Testis (tissue), 2 donors: ENCODE measurements around the gene SLC24A2.

Source experiments
- POLR2A ChIP-seq: fragments of 450-650 bp; IDR thresholded peaks from one replicate; pipeline ENCODE4 v1.6.1; 2017; ENCODE audit warnings: antibody characterized with exemption, mild to moderate bottlenecking, moderate library complexity
- TF ChIP-seq, protein P1 (sequence below), 3 experiments: fragments of 450-650 bp in 2 of 3; fragments of 200-600 bp in 1 of 3; sonication (generic) in 1 of 3; IDR thresholded peaks; one replicate each; pipeline ENCODE4 v1.5.1; 2016 to 2019; ENCODE audit warnings: antibody characterized with exemption in 3 of 3, mild to moderate bottlenecking in 2 of 3, moderate library complexity in 1 of 3

DNA sequence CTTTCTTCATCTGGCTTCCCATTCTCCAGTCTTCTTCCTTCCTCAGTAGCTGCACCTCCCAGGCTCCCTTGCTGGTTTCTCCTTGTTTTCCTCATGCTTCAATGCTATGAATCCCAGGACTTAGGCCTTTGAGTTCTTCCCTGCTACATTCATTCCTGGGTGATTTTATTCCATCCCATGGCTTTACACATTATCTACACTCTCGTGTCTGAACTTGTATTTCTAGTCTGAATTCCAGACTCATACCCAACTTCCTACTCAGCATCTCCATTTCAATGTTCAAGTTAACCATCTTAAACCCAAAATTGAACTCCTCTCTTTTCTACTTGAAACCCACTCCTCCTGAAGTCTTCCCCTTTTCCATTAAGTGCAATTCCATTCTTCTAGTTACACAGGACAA lies 20.0 kb downstream of the SLC24A2 start:
- TF ChIP-seq POLR2A = no peak
- TF ChIP-seq, protein P1, sequence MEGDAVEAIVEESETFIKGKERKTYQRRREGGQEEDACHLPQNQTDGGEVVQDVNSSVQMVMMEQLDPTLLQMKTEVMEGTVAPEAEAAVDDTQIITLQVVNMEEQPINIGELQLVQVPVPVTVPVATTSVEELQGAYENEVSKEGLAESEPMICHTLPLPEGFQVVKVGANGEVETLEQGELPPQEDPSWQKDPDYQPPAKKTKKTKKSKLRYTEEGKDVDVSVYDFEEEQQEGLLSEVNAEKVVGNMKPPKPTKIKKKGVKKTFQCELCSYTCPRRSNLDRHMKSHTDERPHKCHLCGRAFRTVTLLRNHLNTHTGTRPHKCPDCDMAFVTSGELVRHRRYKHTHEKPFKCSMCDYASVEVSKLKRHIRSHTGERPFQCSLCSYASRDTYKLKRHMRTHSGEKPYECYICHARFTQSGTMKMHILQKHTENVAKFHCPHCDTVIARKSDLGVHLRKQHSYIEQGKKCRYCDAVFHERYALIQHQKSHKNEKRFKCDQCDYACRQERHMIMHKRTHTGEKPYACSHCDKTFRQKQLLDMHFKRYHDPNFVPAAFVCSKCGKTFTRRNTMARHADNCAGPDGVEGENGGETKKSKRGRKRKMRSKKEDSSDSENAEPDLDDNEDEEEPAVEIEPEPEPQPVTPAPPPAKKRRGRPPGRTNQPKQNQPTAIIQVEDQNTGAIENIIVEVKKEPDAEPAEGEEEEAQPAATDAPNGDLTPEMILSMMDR (IDR thresholded peaks at IDR 0.05) = no peak
